Measurements from ENCODE around the gene NARS2. TPM values are rescaled to one million over a fixed set of nuclear protein-coding genes. Genes with fewer than 3 reads are reported as not detected.

Gene NARS2
- total and polyA plus RNA-seq, 10 of the 15 experiments (the other 5 are each of a cell fraction or from before 2014, with no cell fraction given), result 22.2 to 45.3 (median 36.3) TPM

GRCh38 chr11:78417888-78418583 lies 156.6 kb downstream of the NARS2 start (continued):
- peak; percentile 76; the same call in 1 of the 2 replicates for TF ChIP-seq ZNF207 (IDR thresholded peaks at IDR 0.05; ENCODE audit: borderline replicate concordance)
- TF ChIP-seq WRNIP1 (IDR thresholded peaks at IDR 0.05; ENCODE audit: borderline replicate concordance, low read depth, low read length), result no peak
- TF ChIP-seq USF2 (IDR thresholded peaks at IDR 0.05; ENCODE audit: borderline replicate concordance, low read depth, low read length), result no peak
- TF ChIP-seq EGR1 (IDR thresholded peaks at IDR 0.05; ENCODE audit: borderline replicate concordance in 1 of 2, low read depth in 2 of 2, low read length in 2 of 2), result 0 out of 3 replicates have a peak, but pooled peaks of 1 of the 2 experiments have one; percentile 30
- peak; percentile 19; the same call in 1 of the 2 replicates for TF ChIP-seq RAD21 (IDR thresholded peaks at IDR 0.05; ENCODE audit: insufficient read depth, low read depth, low read length)
- TF ChIP-seq POU2F2 (IDR thresholded peaks at IDR 0.05; ENCODE audit: borderline replicate concordance, low read depth, low read length), result peak; percentile 52; the same call in 1 of the 3 replicates
- no peak for TF ChIP-seq ZBED1 (IDR thresholded peaks at IDR 0.05; ENCODE audit: borderline replicate concordance)
- TF ChIP-seq BACH1 (IDR thresholded peaks at IDR 0.05; ENCODE audit: borderline replicate concordance), result peak; percentile 75; the same call in 1 of the 2 replicates
- TF ChIP-seq STAT1 (conservative IDR thresholded peaks at IDR 0.05), result no peak
- TF ChIP-seq PBX3 (IDR thresholded peaks at IDR 0.05; ENCODE audit: insufficient replicate concordance, low read depth, low read length), result no peak
- TF ChIP-seq, protein P1, sequence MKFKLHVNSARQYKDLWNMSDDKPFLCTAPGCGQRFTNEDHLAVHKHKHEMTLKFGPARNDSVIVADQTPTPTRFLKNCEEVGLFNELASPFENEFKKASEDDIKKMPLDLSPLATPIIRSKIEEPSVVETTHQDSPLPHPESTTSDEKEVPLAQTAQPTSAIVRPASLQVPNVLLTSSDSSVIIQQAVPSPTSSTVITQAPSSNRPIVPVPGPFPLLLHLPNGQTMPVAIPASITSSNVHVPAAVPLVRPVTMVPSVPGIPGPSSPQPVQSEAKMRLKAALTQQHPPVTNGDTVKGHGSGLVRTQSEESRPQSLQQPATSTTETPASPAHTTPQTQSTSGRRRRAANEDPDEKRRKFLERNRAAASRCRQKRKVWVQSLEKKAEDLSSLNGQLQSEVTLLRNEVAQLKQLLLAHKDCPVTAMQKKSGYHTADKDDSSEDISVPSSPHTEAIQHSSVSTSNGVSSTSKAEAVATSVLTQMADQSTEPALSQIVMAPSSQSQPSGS (IDR thresholded peaks at IDR 0.05; ENCODE audit: low read length), result no peak
- 0 out of 4 replicates have a peak, but pooled peaks of 1 of the 2 experiments have one; percentile 31 for TF ChIP-seq IKZF2 (IDR thresholded peaks at IDR 0.05)
- no peak for TF ChIP-seq ZZZ3 (IDR thresholded peaks at IDR 0.05; ENCODE audit: control insufficient read depth, insufficient read length, low read depth)
- TF ChIP-seq NRF1 (conservative IDR thresholded peaks at IDR 0.05; ENCODE audit: low read depth, low read length), result no peak
- peak; percentile 81 for TF ChIP-seq POLR2A (IDR thresholded peaks at IDR 0.05; ENCODE audit: low read depth, low read length)
- TF ChIP-seq MTA3 (IDR thresholded peaks at IDR 0.05; ENCODE audit: borderline replicate concordance, low read length), result no peak
- no peak for TF ChIP-seq ATF7 (IDR thresholded peaks at IDR 0.05; ENCODE audit: low read depth)
- no peak for TF ChIP-seq MYC (IDR thresholded peaks at IDR 0.05; ENCODE audit: insufficient read depth, insufficient read length, insufficient replicate concordance, low read length, severe bottlenecking)
- TF ChIP-seq MYB (IDR thresholded peaks at IDR 0.05; ENCODE audit: borderline replicate concordance, low read depth, low read length), result no peak
- TF ChIP-seq KAT2A (conservative IDR thresholded peaks at IDR 0.05; ENCODE audit: control insufficient read depth, low read depth, low read length), result no peak
- no peak for TF ChIP-seq NFYB (IDR thresholded peaks at IDR 0.05; ENCODE audit: insufficient read depth, low read depth, low read length)
- TF ChIP-seq BMI1 (IDR thresholded peaks at IDR 0.05; ENCODE audit: borderline replicate concordance), result no peak
- TF ChIP-seq CREM (IDR thresholded peaks at IDR 0.05; ENCODE audit: low read depth), result no peak
- no peak for TF ChIP-seq EP300 (IDR thresholded peaks at IDR 0.05; ENCODE audit: borderline replicate concordance in 1 of 2, control insufficient read depth in 1 of 2, low read depth in 2 of 2, low read length in 2 of 2)
- TF ChIP-seq SUPT20H (IDR thresholded peaks at IDR 0.05; ENCODE audit: borderline replicate concordance, control insufficient read depth, low read depth, low read length), result no peak
- TF ChIP-seq RELA (IDR thresholded peaks at IDR 0.05; ENCODE audit: borderline replicate concordance, partially characterized antibody), result no peak
- peak; percentile 84; the same call in 1 of the 2 replicates for TF ChIP-seq RB1 (IDR thresholded peaks at IDR 0.05; ENCODE audit: borderline replicate concordance)
